Skin epidermis (tissue), 12 donors: ENCODE results near the gene VSTM2A.

Experiments used
- H3K27ac ChIP-seq, 21 experiments: fragments of 200-600 bp; sonication (generic) in 11 of 21; one replicate each; pipeline ENCODE4 v1.5.0; 2020; ENCODE audit warnings: mild to moderate bottlenecking in 3 of 21, inconsistent platforms in 2 of 21, moderate library complexity in 2 of 21
- H3K4me3 ChIP-seq, 7 experiments: fragments of 200-600 bp; sonication (generic) in 2 of 7; one replicate each; pipeline ENCODE4 v1.5.0; 2020; ENCODE audit warnings: inconsistent platforms in 2 of 7, mild to moderate bottlenecking in 2 of 7, moderate library complexity in 1 of 7

The VSTM2A gene

GRCh38 chr7:54591404-54592386 is 49.5 kb downstream of the VSTM2A start:
- Histone ChIP-seq H3K27ac (no peak overlapping the region), H3K4me3 (no peak overlapping the region)

GRCh38 chr7:54596747-54597146 is 54.6 kb downstream of the VSTM2A start:
- H3K4me3 ChIP-seq = no peak overlapping the region

GRCh38 chr7:54615537-54615936 is 73.4 kb downstream of the VSTM2A start:
- no peak overlapping the region for H3K27ac ChIP-seq
- no peak overlapping the region for H3K4me3 ChIP-seq

More at GRCh38 chr7:54596747-54597146, 54.6 kb downstream of the VSTM2A start:
- H3K27ac ChIP-seq = no peak overlapping the region
